HEK293 (cell line): ENCODE results near the gene TCIRG1.

Experiments used
- GLIS2 ChIP-seq: fragments of 450-650 bp; formaldehyde crosslinking; IDR thresholded peaks from 2 replicates; pipeline ENCODE4 v1.5.1; 2016; ENCODE audit warnings: missing biosample characterization, missing genetic modification characterization
- SP2 ChIP-seq: fragments of 450-650 bp; formaldehyde crosslinking; IDR thresholded peaks from 2 replicates; pipeline ENCODE4 v1.5.1; 2016; ENCODE audit warnings: missing biosample characterization, missing genetic modification characterization
- ZBTB8A ChIP-seq: fragments of 450-650 bp; formaldehyde crosslinking; IDR thresholded peaks from 2 replicates; pipeline ENCODE4 v1.5.1; 2016; ENCODE audit warnings: missing biosample characterization, missing genetic modification characterization
- ZFP3 ChIP-seq: fragments of 450-650 bp; formaldehyde crosslinking; IDR thresholded peaks from 2 replicates; pipeline ENCODE4 v1.5.1; 2016; ENCODE audit warnings: low read depth, missing biosample characterization, missing genetic modification characterization
- ZNF114 ChIP-seq: fragments of 450-650 bp; formaldehyde crosslinking; IDR thresholded peaks from 2 replicates; pipeline ENCODE4 v1.5.0; 2017; ENCODE audit warnings: missing biosample characterization, missing genetic modification characterization
- ZNF426 ChIP-seq: fragments of 450-650 bp; formaldehyde crosslinking; IDR thresholded peaks from 2 replicates; pipeline ENCODE4 v1.5.1; 2017; ENCODE audit warnings: missing biosample characterization, missing genetic modification characterization, mild to moderate bottlenecking, inconsistent platforms, moderate library complexity
- ZNF571 ChIP-seq: fragments of 450-650 bp; formaldehyde crosslinking; IDR thresholded peaks from 2 replicates; pipeline ENCODE4 v1.5.0; 2017; ENCODE audit warnings: missing biosample characterization, missing genetic modification characterization
- ZNF629 ChIP-seq: fragments of 450-650 bp; formaldehyde crosslinking; IDR thresholded peaks from 2 replicates; pipeline ENCODE4 v1.5.1; 2017; ENCODE audit warnings: missing biosample characterization, missing genetic modification characterization
- ZNF830 ChIP-seq: fragments of 450-650 bp; IDR thresholded peaks from 2 replicates; pipeline ENCODE4 v1.5.0; 2018; ENCODE audit warnings: missing biosample characterization, missing genetic modification characterization, low read depth, mild to moderate bottlenecking, moderate library complexity
- TF ChIP-seq, protein P1 (sequence below): fragments of 450-650 bp; formaldehyde crosslinking; IDR thresholded peaks from 2 replicates; pipeline ENCODE4 v1.5.1; 2016; ENCODE audit warnings: missing biosample characterization, missing genetic modification characterization
- TF ChIP-seq, protein P2 (sequence below): fragments of 450-650 bp; formaldehyde crosslinking; IDR thresholded peaks from 2 replicates; pipeline ENCODE4 v1.5.1; 2016; ENCODE audit warnings: missing biosample characterization, missing genetic modification characterization
- TF ChIP-seq, protein P3 (sequence below): fragments of 450-650 bp; formaldehyde crosslinking; IDR thresholded peaks from 2 replicates; pipeline ENCODE4 v1.5.1; 2016; ENCODE audit warnings: missing biosample characterization, missing genetic modification characterization
- TF ChIP-seq, protein P4 (sequence below): fragments of 450-650 bp; formaldehyde crosslinking; IDR thresholded peaks from 2 replicates; pipeline ENCODE4 v1.5.1; 2016; ENCODE audit warnings: missing biosample characterization, missing genetic modification characterization

DNA sequence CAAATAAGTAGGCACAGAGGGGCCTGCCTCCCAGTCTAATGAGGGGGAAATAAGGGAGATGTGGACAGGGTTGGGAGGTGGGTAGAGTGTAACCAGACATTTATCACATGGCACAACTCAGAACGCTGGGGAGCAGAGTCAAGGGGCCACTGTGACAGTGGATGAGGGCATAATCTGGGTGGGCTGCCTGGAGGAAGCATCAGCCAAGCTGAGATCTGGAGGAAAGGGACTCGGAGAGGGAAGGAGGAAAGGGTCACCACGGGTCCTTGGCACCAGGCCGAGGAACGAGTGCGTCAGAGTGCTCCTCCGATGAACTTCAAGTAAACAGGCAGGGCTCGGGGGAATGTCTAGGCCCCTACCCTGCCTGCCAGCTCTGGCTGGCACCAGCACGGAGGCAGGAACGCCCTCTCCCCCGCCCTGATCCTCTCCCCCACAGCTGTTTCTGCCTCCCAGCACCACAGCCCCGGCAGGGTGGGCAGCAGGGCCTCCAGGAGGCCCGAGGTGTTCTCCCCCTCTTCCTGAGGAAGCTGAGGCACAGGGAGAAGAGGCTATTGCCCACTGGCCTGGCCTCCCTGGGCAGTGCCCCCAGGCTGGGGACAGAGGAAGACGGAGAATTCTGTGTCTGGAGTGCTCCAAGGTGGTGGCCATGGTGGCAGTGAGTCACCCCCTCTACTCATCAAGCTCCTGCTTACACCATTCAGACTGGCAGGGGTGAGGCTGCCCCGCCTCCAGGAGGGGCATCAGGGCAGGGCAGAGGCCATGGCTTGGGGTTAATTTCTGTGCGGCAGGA is 24.5 kb upstream of the TCIRG1 start:
- TF ChIP-seq, protein P1, sequence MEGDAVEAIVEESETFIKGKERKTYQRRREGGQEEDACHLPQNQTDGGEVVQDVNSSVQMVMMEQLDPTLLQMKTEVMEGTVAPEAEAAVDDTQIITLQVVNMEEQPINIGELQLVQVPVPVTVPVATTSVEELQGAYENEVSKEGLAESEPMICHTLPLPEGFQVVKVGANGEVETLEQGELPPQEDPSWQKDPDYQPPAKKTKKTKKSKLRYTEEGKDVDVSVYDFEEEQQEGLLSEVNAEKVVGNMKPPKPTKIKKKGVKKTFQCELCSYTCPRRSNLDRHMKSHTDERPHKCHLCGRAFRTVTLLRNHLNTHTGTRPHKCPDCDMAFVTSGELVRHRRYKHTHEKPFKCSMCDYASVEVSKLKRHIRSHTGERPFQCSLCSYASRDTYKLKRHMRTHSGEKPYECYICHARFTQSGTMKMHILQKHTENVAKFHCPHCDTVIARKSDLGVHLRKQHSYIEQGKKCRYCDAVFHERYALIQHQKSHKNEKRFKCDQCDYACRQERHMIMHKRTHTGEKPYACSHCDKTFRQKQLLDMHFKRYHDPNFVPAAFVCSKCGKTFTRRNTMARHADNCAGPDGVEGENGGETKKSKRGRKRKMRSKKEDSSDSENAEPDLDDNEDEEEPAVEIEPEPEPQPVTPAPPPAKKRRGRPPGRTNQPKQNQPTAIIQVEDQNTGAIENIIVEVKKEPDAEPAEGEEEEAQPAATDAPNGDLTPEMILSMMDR (tag by site-specific recombination): no peak
- TF ChIP-seq SP2 (tag by site-specific recombination): no peak
- no peak for TF ChIP-seq ZNF426
- TF ChIP-seq, protein P2, sequence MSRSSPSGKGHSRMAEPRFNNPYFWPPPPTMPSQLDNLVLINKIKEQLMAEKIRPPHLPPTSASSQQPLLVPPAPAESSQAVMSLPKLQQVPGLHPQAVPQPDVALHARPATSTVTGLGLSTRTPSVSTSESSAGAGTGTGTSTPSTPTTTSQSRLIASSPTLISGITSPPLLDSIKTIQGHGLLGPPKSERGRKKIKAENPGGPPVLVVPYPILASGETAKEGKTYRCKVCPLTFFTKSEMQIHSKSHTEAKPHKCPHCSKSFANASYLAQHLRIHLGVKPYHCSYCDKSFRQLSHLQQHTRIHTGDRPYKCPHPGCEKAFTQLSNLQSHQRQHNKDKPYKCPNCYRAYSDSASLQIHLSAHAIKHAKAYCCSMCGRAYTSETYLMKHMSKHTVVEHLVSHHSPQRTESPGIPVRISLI: no peak
- TF ChIP-seq ZFP3 (tag by site-specific recombination): no peak
- TF ChIP-seq, protein P3, sequence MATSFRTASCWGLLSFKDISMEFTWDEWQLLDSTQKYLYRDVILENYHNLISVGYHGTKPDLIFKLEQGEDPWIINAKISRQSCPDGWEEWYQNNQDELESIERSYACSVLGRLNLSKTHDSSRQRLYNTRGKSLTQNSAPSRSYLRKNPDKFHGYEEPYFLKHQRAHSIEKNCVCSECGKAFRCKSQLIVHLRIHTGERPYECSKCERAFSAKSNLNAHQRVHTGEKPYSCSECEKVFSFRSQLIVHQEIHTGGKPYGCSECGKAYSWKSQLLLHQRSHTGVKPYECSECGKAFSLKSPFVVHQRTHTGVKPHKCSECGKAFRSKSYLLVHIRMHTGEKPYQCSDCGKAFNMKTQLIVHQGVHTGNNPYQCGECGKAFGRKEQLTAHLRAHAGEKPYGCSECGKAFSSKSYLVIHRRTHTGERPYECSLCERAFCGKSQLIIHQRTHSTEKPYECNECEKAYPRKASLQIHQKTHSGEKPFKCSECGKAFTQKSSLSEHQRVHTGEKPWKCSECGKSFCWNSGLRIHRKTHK (tag by site-specific recombination): no peak
- TF ChIP-seq ZBTB8A (tag by site-specific recombination): no peak
- TF ChIP-seq ZNF571 (tag by site-specific recombination): no peak
- no peak for TF ChIP-seq GLIS2 (tag by site-specific recombination)
- TF ChIP-seq, protein P4, sequence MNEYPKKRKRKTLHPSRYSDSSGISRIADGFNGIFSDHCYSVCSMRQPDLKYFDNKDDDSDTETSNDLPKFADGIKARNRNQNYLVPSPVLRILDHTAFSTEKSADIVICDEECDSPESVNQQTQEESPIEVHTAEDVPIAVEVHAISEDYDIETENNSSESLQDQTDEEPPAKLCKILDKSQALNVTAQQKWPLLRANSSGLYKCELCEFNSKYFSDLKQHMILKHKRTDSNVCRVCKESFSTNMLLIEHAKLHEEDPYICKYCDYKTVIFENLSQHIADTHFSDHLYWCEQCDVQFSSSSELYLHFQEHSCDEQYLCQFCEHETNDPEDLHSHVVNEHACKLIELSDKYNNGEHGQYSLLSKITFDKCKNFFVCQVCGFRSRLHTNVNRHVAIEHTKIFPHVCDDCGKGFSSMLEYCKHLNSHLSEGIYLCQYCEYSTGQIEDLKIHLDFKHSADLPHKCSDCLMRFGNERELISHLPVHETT (tag by site-specific recombination): no peak
- no peak for TF ChIP-seq ZNF830
- TF ChIP-seq ZNF114 (tag by site-specific recombination): no peak
- TF ChIP-seq ZNF629 (tag by site-specific recombination): no peak
